Measurements from ENCODE around the gene TLR8.

DNA sequence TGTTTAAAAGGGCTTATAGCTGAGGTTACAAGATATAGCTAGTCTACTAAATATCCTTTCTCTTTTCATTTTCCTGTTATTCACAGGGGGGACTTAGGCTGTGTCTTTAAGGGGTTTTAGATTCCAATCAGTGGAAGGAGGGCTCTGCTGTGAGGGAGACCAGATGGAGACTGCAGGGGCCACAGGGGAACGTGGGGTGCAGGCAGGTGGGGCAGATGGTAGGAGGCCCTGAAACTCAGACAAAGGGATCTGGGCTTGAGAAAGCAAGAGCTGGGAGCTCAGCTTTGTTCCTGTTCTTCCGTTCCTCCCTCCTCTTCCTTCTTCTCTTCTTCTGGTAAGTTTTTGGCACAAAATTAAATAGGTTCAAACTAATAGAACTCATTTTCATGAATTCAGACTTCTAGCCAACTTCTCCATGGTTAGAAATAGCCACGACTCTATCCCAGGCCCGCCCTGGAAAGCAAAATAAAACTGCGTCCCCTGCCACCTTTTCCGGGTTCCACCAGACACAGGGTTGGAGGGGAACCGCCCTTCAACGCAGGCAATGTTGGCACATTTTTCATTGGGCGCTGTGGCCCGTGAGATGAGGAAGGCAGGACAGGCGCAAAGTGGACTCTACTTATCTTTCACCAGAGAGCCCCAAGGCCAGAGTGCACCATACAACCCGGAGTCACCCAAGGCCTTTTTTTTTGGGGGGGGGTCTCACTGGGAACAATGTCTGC lies 65.0 kb downstream of the TLR8 start:
- no peak for TF ChIP-seq CREB1 (IDR thresholded peaks at IDR 0.05; ENCODE audit: low read depth)
- TF ChIP-seq, protein P1, sequence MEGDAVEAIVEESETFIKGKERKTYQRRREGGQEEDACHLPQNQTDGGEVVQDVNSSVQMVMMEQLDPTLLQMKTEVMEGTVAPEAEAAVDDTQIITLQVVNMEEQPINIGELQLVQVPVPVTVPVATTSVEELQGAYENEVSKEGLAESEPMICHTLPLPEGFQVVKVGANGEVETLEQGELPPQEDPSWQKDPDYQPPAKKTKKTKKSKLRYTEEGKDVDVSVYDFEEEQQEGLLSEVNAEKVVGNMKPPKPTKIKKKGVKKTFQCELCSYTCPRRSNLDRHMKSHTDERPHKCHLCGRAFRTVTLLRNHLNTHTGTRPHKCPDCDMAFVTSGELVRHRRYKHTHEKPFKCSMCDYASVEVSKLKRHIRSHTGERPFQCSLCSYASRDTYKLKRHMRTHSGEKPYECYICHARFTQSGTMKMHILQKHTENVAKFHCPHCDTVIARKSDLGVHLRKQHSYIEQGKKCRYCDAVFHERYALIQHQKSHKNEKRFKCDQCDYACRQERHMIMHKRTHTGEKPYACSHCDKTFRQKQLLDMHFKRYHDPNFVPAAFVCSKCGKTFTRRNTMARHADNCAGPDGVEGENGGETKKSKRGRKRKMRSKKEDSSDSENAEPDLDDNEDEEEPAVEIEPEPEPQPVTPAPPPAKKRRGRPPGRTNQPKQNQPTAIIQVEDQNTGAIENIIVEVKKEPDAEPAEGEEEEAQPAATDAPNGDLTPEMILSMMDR (IDR thresholded peaks at IDR 0.05 in 2 of 3, conservative IDR thresholded peaks at IDR 0.05 in 1 of 3; ENCODE audit: control insufficient read depth in 2 of 3, extremely low read depth in 1 of 3, insufficient read depth in 1 of 3, low read depth in 3 of 3, low read length in 3 of 3), result no peak
- TF ChIP-seq RAD21 (IDR thresholded peaks at IDR 0.05; ENCODE audit: insufficient read depth, low read depth, low read length), result no peak
- TF ChIP-seq, protein P2, sequence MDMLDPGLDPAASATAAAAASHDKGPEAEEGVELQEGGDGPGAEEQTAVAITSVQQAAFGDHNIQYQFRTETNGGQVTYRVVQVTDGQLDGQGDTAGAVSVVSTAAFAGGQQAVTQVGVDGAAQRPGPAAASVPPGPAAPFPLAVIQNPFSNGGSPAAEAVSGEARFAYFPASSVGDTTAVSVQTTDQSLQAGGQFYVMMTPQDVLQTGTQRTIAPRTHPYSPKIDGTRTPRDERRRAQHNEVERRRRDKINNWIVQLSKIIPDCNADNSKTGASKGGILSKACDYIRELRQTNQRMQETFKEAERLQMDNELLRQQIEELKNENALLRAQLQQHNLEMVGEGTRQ (IDR thresholded peaks at IDR 0.05; ENCODE audit: borderline replicate concordance, low read depth, low read length), result no peak
- no peak for TF ChIP-seq YY1 (IDR thresholded peaks at IDR 0.05; ENCODE audit: low read depth, low read length)
- TF ChIP-seq ETV6 (conservative IDR thresholded peaks at IDR 0.05 in 1 of 2, IDR thresholded peaks at IDR 0.05 in 1 of 2; ENCODE audit: borderline replicate concordance in 1 of 2, low read depth in 1 of 2), result no peak; a peak in 1 of 4 replicates
- no peak; the same call in 1 of the 2 replicates for TF ChIP-seq POLR2AphosphoS5 (IDR thresholded peaks at IDR 0.05; ENCODE audit: low read length)
- no peak for TF ChIP-seq CREM (IDR thresholded peaks at IDR 0.05; ENCODE audit: low read depth)
